COLO668 (cell line): ENCODE data around the gene SUSD4.
A peak's percentile ranks its signal among the peaks of the same experiment; 100 is the strongest.

ENCODE experiments used
- DNase-seq: peaks from one replicate; lab custom pipeline; 2025; ENCODE audit not compliant: unreplicated experiment; lab: John Stamatoyannopoulos, UW

The SUSD4 gene

DNA sequence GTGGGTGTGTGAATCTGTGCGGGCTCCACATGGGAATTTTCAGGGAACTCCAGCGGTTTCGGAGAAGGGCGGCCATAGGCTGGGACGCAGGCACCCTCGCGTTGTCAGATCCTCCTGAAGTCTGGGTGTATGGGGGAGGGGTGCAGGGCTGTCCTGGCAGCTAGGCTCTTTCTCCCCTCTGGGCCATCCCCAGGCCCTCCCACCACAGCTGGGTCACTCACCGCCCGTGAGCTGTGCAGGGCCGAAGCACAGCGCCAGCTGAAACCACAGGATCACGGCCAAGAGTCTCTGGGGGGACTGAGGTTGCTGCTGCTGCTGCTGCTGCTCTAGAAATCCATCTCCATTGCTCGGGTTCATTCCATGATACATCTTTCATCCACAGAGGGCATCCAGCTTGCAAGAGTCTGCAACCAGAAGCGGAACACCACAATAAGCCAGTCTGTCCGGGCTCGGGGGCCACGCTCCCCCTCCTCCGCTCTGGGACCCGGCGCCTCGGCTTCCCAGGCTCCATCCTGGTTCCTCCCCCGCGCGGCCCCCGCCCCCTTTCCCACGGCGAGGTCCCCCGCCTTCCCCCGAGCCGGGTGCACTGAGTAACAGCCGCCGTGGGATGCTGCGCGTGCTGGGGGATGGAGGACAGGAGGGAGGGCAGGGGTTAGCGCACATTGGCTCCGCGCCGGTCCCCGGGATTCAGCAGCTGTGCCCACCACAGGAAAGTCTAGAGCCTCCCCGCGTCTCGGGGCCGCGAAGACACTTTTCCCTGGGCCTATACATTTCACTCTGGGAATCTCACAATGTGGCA, 720 bp downstream of the SUSD4 start:
- DNase-seq, result peak; percentile 43

DNA sequence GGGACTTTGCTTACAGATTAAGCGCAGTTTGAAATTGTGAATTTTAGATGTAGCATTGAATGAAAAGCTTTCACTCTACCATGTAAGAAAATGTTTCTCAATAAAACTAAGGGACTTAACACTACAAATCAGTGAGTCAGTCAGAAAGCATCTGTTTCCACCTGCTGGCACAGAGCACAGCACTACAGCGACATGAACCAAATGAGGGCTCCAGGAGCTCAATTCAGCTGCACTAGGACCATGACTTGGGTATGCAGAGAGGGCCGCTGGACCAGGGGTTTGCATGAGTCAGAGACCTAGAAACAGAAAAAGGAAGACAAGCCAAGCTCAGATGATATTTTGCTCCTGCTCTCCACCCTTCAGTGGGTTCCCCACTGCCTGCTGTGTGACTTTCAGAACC, 5.2 kb downstream of the SUSD4 start:
- DNase-seq, result no peak

DNA sequence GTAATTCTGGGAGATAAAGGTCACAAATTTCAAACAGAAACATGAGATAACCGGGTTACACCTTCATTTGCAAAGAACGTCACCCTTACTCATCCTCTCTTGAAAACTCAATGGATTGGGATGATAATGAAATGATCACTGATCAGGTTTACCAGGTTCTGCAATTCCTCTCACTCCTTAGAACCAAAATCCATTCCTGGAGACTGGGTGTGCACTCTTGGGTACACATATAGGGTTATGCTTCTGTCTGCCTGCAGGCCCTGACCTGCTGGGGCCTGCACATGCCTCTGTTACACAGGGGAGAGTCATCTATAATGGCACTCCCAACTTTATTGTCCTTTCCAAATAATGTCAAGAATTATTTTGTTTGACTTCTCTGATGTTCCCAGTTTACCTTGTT, 8.3 kb downstream of the SUSD4 start:
- no peak for DNase-seq

DNA sequence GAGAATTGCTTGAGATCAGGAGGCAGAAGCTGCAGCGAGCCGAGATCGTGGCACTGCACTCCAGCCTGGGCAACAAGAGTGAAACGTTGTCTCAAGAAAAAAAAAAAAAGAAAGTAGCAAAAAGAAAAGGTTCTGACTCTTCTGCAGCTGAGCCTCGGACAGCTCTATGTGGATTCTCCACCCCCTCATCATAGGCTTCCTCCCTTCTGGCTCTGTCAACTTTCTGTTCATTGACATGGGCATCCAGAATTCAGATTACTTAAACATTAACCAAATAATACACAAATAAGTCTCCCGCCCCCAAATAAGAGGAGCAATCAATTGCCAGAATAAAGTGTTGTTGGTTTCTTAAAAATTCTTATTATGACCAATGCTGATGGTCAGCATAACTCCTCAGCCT, 10.0 kb downstream of the SUSD4 start:
- no peak for DNase-seq

DNA sequence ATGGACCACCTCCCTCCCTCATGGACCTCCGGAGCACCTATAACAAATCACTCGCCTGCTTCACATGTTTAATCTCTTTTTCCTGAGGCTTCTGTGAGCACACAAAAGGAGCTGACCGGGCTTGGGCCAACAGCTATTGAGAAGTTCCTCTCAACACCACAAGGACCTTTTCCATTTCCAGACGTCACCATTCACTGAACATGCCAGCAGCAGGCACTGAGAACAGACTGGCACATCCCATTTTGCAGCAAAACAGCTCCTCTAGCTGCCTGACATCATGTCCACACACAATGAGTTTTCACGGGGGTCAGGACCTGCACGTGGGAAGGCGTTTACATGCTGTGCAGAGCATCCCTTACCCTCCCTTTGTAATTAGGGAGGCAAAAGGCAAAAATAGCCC, 11.0 kb downstream of the SUSD4 start:
- no peak for DNase-seq

DNA sequence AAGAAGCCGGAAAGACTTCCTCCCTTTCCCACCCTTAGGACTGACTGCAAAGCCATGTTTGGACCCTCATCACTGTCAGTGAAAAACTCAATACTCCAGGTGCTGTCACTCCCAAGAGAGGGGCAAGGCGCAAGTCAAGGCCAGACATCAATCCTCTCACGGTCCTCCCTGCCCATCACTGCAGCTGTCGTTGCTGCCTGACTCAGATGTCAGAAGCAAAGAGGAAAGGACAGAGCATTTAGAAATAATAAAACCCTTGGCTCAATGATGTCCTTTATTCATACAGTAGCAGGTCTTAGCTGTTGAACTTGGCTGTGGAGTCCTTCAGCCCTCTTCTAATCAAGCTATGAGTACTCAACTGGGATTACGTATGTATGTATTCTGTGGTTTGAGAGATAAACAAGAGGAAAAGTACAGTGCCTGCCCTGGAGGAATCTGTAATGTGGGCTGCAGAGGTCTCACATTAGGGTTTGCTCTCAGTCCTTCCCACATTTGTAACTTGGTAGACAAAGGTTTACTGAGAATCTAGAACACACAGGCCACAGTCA, 13.5 kb downstream of the SUSD4 start:
- no peak for DNase-seq

DNA sequence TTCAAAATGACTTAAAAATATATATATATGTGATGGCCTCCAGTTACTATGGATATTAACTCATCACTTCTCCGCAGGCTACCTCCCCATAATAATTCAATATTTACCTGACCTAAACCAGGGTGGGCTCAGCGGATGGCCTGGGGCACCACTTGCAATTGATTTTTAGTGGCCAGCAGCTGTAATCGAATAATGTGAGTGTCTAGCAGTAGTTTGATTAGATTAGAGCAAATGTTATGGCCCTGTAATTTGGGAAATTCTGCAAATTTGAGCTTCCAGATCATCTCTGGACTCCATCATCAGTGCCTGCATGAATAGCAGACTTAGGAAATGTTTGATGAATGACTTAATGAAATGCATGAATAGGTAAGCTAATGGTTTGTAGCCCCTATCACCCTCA, 14.7 kb downstream of the SUSD4 start:
- no peak for DNase-seq

DNA sequence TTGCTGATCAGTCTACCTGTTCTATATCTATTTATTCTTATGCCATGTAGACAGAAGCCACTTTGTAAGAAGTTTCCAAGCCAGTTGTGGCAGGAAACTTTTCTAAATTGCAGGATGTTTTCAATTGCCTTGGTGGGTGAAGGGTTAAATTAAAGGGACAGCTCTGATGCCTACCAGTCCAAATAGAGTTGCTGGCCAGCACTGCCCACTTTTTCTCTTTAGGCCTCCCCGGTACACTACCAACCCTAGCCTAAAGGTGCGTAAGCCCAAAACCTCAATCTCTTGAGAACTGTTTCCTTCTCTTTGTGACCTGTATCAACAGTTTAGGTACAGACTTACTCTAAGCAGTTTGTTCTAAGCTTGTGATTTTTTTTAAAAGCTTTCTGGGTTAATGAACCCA, 15.5 kb downstream of the SUSD4 start:
- no peak for DNase-seq

DNA sequence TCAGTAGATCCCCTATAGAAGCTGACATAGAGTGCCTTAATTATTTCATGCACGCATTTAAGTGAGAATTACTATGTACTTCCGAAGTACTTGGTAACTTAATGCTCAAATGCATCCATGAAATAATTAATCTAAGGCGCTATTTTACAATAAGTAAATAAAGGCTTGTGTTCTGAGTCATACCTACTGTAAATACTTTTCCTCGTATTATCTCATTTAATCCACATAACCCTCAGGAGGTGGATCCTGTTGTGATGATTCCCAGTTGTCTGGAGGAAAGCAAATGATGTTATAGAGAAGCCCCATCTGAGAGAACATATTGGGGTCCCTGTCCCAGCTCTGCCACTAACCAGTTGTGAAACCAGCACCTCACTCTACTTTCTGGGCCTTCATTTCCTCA, 16.4 kb downstream of the SUSD4 start:
- no peak for DNase-seq

DNA sequence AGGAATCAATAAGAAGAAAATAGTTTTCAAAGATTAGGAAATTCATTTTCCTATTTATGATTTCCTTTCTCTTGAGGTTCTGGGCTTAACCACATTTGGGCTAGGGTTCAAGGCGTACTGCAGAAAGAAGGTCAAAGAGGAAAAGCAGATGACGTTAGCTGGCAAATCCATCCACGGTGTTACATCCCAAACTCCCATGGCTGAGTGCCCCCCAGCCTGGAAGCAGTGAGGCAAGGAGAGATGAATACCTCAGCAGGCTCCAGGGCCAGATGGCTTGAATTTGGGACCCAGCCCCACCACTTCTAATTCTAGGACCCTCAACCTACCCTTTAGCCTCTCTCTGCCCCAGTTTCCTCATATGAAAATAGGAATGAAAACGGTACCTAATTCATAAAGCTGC, 17.7 kb downstream of the SUSD4 start:
- no peak for DNase-seq

DNA sequence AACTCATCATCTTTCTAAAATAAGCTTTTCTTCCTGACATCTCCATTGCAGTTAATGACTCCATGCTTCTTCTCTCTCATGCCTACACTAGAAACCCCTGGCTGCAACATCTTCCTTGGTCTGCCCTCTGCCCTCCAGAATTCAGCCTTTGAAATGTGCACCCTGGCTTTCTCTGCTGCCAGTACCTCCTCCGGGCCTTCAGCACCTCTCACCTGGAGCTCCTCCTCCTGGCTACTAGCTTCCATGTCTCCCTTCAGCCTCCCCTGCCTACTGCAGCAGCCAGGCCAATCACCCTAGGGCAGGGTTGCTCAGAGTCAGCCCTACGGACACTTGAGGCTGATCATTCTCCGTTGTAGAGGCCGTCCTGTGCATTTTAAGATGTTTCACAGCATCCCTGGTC, 18.3 kb downstream of the SUSD4 start:
- no peak for DNase-seq

DNA sequence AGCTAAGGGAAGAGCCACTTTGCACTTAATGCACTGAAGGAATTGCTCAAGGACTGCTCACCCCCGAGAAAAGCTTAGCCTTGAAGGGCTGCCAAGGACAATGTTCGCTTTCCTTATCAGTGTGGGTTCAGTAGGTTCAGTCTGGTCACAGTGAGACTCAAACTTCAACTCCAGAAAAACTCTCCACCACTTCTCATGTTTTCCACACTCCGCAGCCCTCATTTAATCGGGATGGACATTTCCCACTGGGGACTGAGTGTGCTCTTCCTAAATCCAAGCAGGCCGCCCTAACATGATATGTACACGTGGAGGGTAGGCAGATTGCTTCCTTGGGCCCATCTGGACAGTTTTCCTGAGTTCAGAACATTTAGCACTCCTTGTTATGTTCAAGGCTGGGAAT, 19.5 kb downstream of the SUSD4 start:
- no peak for DNase-seq

DNA sequence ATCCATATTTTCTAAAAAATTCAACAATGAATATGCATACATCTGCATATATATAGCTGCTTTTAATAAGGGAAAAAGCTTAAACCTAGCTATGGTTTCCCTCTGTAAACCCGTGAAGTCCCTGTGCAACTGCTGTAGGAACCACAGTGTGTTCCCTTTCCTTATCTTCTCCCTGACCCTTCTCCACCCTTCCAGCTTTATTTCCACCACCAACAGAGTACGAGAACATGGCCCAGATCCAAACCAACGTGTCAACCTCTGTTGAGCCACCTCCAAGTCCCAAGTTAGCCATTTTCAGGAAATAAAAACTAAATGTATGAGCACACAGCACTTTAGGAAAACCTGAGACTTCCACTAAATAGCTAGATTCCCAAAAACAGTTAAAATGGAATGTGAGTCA, 20.3 kb downstream of the SUSD4 start:
- no peak for DNase-seq

DNA sequence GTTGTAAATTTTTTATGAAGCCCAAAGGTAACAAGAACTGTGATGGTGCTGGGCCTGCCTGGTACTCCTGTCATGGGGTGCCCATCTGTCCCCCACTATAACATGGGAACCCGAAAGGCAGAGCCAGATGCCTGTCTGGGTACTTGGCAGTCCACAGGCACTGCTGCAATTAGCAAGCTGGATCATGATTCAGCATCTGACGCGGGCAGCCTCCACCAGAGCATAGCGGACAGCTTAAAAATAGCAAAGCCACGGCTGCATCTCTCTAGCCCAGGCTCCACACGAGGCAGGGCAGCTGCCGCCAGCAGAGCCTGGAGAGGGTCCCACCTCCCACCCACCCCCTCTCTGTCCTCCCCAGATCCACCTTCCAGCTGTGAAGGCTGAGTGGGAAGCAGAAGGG, 22.9 kb downstream of the SUSD4 start:
- DNase-seq, result no peak

DNA sequence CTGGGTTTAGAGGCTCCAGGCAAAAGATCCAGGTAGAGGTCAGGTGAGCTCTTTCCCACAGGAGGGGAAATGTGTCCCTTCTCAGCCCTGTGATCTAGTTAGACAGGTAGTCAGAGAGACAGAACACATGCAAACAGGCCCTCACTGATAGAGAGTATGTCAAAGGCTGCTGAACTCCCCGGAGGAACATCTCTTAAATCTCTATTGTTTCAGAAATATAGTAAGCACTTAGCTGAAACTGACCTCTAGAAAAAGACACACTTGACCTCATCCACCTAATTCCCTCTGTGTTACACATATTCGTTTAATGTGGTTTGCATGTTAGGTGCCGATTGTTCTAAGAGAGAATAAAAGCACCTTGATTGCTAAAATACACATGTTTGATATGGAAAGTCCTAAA, 23.3 kb downstream of the SUSD4 start:
- DNase-seq, result no peak

DNA sequence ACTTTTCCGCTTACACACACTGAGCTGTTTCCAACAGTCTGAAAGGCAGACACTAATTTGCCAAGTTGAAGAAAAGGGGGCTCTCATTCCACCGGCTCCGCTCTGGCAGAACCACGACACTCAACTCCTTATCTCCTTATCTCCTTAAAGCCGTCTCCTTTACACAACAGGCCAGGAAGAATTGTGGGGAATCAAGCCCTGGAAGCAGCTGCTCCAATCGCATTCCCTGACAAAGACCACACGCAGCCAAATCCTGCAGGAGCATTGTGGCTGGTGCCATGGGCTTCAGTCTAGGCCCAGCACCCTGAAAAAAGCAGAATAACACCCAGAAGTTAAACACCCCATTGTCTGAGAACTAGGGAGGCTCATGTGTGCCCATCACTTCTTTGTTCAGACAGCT, 24.1 kb downstream of the SUSD4 start:
- no peak for DNase-seq

DNA sequence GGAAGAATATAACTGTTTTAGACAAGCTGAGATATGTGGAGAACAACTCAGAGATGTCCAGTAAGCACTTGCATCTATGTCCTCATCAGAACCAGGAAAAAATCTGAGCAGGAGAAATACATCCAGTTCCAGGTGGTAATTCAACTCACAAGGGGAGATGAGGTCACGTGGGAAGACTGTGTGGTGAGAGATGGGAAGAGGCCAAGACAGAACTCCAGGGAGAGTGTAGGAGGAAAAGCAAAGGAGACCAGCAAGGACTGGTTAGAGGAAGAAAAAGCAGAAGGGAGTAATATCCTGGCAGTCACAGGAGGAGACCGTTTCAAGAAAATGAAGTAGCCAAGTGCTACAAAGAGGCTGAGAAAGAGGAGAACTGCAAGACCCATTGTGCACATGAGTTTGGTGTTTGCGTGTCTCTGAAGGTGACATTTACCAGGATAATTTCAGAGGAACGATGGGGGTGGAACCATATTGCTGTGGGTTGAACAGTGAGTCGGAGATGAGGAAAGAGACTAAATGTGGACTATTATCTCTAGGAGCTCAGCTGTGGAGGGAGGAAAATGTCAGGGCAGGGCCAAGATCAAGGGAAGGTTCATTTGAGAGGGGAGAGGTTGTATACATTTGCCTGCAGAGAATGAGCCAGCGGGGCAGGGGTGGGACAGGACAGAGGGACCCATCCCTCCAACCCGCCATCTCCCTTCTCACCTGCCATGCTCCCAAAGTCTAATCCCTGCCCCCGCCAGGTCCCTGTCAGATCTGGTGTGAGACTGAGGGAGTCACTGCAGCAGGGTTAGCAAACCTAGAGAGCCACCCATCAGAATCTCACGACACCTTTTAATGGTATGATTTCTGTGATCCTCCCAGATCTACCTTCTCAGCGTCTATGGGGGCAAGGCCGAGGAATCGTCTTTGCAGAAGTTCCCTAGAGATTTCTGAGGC, 24.9 kb downstream of the SUSD4 start:
- no peak for DNase-seq

DNA sequence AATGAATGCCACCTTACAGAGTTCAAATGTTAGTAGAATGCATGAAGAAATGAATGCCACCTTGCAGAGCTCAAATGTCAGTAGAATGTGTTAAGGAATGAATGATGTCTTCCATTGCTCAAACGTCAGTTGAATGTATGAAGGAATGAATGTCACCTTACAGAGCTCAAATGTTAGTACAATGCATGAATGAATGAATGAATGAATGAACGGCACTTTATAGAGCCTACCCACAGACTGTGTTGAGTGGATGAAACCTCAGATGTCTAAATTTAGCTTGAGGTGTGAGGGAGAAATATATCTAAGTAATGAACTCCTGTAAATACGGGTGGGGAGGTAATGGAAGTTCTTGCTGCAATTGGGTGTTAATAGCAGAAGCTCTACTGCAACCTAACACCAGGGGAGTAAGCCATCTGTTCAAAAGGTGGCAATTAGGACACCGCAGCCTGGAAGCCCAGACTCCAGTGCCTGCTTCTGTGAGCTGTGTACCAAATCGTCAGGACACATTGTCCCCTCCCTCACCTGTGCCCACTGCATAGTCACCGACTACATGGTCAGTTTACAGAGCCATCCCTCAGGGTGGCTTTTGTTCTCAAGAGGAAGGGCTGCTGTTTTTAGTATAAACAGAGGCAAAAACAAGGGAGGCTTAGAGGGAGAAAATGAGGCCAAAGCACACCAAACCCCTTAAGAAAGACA, 26.7 kb downstream of the SUSD4 start:
- no peak for DNase-seq

DNA sequence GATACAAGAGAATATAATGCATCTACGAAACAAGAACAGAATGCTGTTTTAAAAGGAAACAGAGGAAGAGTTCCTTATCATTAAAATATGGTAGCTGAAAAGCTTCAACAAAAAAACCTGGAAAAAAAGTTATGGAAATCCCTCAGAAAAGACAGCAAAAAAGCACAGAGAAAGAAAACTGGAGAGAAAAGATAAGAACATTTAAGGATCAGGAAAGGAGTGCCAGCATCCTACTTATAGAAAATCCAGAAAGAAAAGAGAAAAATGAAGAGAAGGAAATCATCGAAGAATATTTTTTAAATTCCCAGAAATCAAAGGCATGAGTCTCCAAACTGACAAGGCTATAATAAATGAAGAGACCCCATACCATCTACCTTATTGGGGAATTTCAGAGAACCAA, 29.8 kb downstream of the SUSD4 start:
- DNase-seq, result no peak

DNA sequence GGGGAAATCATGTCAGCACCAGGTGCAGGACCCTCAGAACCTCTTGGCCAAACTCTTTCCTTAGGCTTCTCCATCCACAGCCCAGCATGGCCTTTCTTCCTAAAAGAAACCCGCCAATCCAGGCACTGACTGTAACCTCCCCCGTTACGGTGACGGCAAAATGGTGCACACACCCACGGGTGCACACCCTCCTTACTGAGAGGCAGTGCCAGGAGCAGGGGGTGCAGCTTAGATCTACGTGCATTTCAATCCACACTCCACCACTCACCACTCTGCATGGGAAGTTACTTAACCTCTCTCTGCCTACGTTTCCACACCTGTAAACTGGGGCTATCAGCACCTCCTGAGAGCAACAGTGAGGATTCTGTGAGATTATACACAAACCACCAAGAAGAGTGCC, 31.0 kb downstream of the SUSD4 start:
- no peak for DNase-seq

DNA sequence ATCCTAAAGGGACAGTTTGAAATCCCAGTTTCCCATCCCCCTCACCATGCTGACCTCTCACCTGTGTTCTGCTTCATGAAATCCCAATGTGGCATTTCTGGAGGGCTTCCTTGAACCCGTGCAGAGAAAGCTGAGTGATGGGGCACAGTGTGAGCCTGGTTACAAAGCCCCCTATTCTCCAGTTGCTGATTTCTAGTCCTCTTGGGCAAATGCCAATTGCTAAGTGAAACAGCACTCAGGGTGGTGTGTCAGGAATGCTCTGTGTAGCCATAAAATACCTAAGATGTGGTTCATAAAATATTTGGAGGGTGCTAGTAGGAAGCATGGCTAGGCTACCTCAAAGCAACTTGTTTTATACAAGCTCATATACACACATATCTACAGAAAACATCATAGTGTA, 32.0 kb downstream of the SUSD4 start:
- no peak for DNase-seq
